GM18505 (cell line): Measurements from ENCODE around the gene INF2.

Experiments used
- ATAC-seq: cut with Tn5 transposase; IDR thresholded peaks from one replicate; pipeline ENCODE4 v1.9.1; 2021; ENCODE audit not compliant: unreplicated experiment
- POLR2A ChIP-seq: IDR thresholded peaks from 4 replicates; pipeline ENCODE4 v1.6.1; 2011; ENCODE audit warnings: borderline replicate concordance; ENCODE audit not compliant: insufficient read depth, insufficient read length; ENCODE audit errors: extremely low read depth

INF2 gene

GRCh38 chr14:104689109-104689880 is at the start of gene INF2:
TSS of gene INF2 (plus strand) at chr14:104689618. CDS start at chr14:104701366, 11,748 bp downstream.
- peak; percentile 38 for TF ChIP-seq POLR2A
- ATAC-seq: no peak

GRCh38 chr14:104639885-104640548 is 49.4 kb upstream of the INF2 start:
- no peak for ATAC-seq
- TF ChIP-seq POLR2A: no peak

GRCh38 chr14:104640681-104641080 is 48.7 kb upstream of the INF2 start:
- no peak for TF ChIP-seq POLR2A

GRCh38 chr14:104641753-104642539 is 47.5 kb upstream of the INF2 start:
- TF ChIP-seq POLR2A: no peak
- ATAC-seq: no peak

More at GRCh38 chr14:104640681-104641080, 48.7 kb upstream of the INF2 start:
- no peak for ATAC-seq

- TF ChIP-seq POLR2A: no peak
- no peak for ATAC-seq
Observed at GRCh38 chr14:104642540-104642868, 46.9 kb upstream of the INF2 start.

- TF ChIP-seq POLR2A: no peak
- no peak for ATAC-seq
Observed at GRCh38 chr14:104643306-104643705, 46.1 kb upstream of the INF2 start.

- ATAC-seq: no peak
- TF ChIP-seq POLR2A: no peak
Observed at GRCh38 chr14:104644091-104644635, 45.3 kb upstream of the INF2 start.

GRCh38 chr14:104644656-104645378 is 44.6 kb upstream of the INF2 start:
- ATAC-seq: no peak
- TF ChIP-seq POLR2A: no peak

GRCh38 chr14:104647467-104648043 is 41.9 kb upstream of the INF2 start:
- no peak for ATAC-seq
- TF ChIP-seq POLR2A: no peak

GRCh38 chr14:104650057-104650980 is 39.1 kb upstream of the INF2 start:
- ATAC-seq: peak; percentile 55
- TF ChIP-seq POLR2A: no peak
